T-cell (primary cell): ENCODE data around the gene A2M. TPM values are rescaled to one million over a fixed set of nuclear protein-coding genes. Genes with fewer than 3 reads are reported as not detected.

Source experiments
- ATAC-seq, 4 experiments: fragments of 200-7000 bp in 3 of 4; fragments of 150-1000 bp in 1 of 4; cut with Tn5 transposase; replicated peaks in 1 of 4; 1 replicate in 3 of 4; 2 replicates in 1 of 4; pipeline ENCODE4 v1.10.0; 2021; ENCODE audit warnings: moderate library complexity in 3 of 4, mild to moderate bottlenecking in 2 of 4, moderate number of reproducible peaks in 1 of 4
- CTCF ChIA-PET, 2 donors: fragments of 300-600 bp; sonication (Branson Sonifier 250); formaldehyde crosslinking; loops; one replicate each; lab custom pipeline; 2022; ENCODE audit warnings: antibody characterized with exemption in 2 of 2; lab: Charles Lee
- POLR2A ChIA-PET, 2 donors: fragments of 300-600 bp; sonication (Branson Sonifier 250); formaldehyde crosslinking; loops; one replicate each; lab custom pipeline; 2022; ENCODE audit warnings: antibody characterized with exemption in 2 of 2; lab: Charles Lee
- DNase-seq, 35 experiments: peaks; one replicate each; pipeline versions ENCODE4 v3.0.0 to v3.0.0-alpha.2; 2013 to 2023
- H3K27ac ChIP-seq: one replicate; pipeline ENCODE4 v1.5.1; 2013; ENCODE audit warnings: low read length
- H3K27me3 ChIP-seq, 2 experiments: replicated peaks in 1 of 2; 1 replicate in 1 of 2; 2 replicates in 1 of 2; pipeline versions ENCODE4 v1.6.1 to v1.7.0; 2013; ENCODE audit warnings: low read length in 1 of 2, mixed read lengths in 1 of 2; ENCODE audit not compliant: control insufficient read depth in 2 of 2, insufficient read depth in 2 of 2; ENCODE audit errors: extremely low read depth in 1 of 2
- H3K36me3 ChIP-seq, 2 donors: 1 replicate in 1 of 2; 2 replicates in 1 of 2; pipeline versions ENCODE4 v1.6.1 to v1.7.0; 2013; ENCODE audit warnings: low read length in 1 of 2; ENCODE audit not compliant: control insufficient read depth in 2 of 2, insufficient read depth in 1 of 2; ENCODE audit errors: extremely low read depth in 1 of 2
- H3K4me1 ChIP-seq, 2 experiments: 1 replicate in 1 of 2; 2 replicates in 1 of 2; pipeline versions ENCODE4 v1.6.1 to v1.7.0; 2013; ENCODE audit warnings: low read length in 2 of 2, mixed read lengths in 1 of 2; ENCODE audit not compliant: insufficient read depth in 2 of 2, control insufficient read depth in 1 of 2; ENCODE audit errors: extremely low read depth in 1 of 2
- H3K4me3 ChIP-seq, 2 donors: 1 replicate in 1 of 2; 2 replicates in 1 of 2; pipeline versions ENCODE4 v1.5.1 to v1.7.0; 2013; ENCODE audit warnings: mild to moderate bottlenecking in 2 of 2, low read length in 1 of 2, moderate library complexity in 1 of 2; ENCODE audit not compliant: control insufficient read depth in 1 of 2; ENCODE audit errors: extremely low read depth in 1 of 2
- H3K9me3 ChIP-seq: 2 replicates; pipeline ENCODE4 v1.7.0; 2013
- H3K27ac Mint-ChIP-seq, 2 donors: one replicate each; pipeline ENCODE4 v1.8.0; 2020 to 2021; ENCODE audit warnings: mild to moderate bottlenecking in 2 of 2, mixed read lengths in 2 of 2
- H3K27me3 Mint-ChIP-seq, 2 donors: one replicate each; pipeline ENCODE4 v1.8.0; 2021 to 2022; ENCODE audit warnings: mixed read lengths in 2 of 2
- H3K36me3 Mint-ChIP-seq: one replicate; pipeline ENCODE4 v1.8.0; 2021; ENCODE audit warnings: mixed read lengths
- H3K4me1 Mint-ChIP-seq, 3 donors: one replicate each; pipeline ENCODE4 v1.8.0; 2020 to 2022; ENCODE audit warnings: mixed read lengths in 3 of 3, mild to moderate bottlenecking in 1 of 3
- H3K4me3 Mint-ChIP-seq, 3 donors: one replicate each; pipeline ENCODE4 v1.8.0; 2020 to 2022; ENCODE audit warnings: mild to moderate bottlenecking in 3 of 3, mixed read lengths in 3 of 3, moderate library complexity in 3 of 3
- H3K9me3 Mint-ChIP-seq, 3 donors: one replicate each; pipeline ENCODE4 v1.8.0; 2020 to 2022; ENCODE audit warnings: mixed read lengths in 3 of 3
- WGBS: methylation state at CpG from one replicate; pipeline ENCODE4 v1.1.5; 2013; ENCODE audit warnings: missing lambda C conversion rate; ENCODE audit not compliant: insufficient coverage; 5-methylcytosine and 5-hydroxymethylcytosine counted together
- total RNA-seq, 35 experiments: library from RNA in 6 of 35; stranded (reverse) in 6 of 35; fragments of 120-200 nt in 1 of 35; gene quantifications; one replicate each; pipeline versions ENCODE4 v1.2.1 to v1.2.4 and lab custom pipeline; 2013 to 2026

The A2M gene
- total RNA-seq, 5 donors from 2014 or later (not counting 1 experiment from before 2014, with no cell fraction given), result 3.9 to 6.5 (median 4.9) TPM; not detected in 2

DNA sequence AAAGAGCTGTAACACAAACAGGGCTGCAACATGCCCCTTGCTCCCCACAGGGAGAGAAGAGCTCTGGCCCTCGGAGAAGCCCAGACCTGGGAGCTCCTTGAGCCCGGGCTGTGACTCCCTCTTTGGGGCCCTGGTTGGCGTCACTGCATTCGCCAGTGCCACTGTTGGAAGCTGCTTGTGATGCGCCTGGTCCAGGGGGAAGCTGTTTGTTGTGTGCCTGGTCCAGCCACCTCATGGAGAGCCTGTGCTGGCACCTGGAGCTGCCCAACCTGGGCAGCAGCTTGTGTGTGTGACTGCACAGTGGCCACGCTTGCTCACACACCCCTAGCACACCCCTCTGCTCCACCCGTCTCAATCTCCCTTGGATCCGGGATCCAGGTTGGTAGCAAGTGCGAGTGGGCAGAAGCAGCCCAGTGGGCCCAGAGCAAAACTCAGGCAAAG, 49.5 kb downstream of the A2M start:
- H3K27me3 ChIP-seq, result peaks cover 0 to 9% of the 10 kb centered on the region in 2 experiments
- CTCF ChIA-PET, result interaction anchor here (0.8 to 4.4 kb wide), 2 partner anchors 17 to 117 kb away, joined by 3 to 19 read pairs; partner anchors contain the start of gene M6PR (in 1 of the 2)
- Mint-ChIP-seq H3K27me3 (no peaks in the 10 kb centered on the region), H3K27ac (no peak overlapping the region), H3K9me3 (no peaks in the 10 kb centered on the region), H3K4me1 (peaks cover 7 to 12% (median 9%) of the 10 kb centered on the region in 3 donors), H3K4me3 (peak overlapping the region; percentile 37 to 62 (median 54)), H3K36me3 (peaks cover 24% of the 10 kb centered on the region)
- no peak overlapping the region for H3K27ac ChIP-seq
- DNase-seq (no peak), ATAC-seq (no peak)
- 94% methylated on average over 6 of the region's 9 CpGs for WGBS
- peaks cover 2 to 17% of the 10 kb centered on the region in 2 experiments for H3K4me1 ChIP-seq
- H3K9me3 ChIP-seq, result no peaks in the 10 kb centered on the region
- no peak overlapping the region for H3K4me3 ChIP-seq
- peaks cover 5 to 21% of the 10 kb centered on the region in 2 donors for H3K36me3 ChIP-seq
- POLR2A ChIA-PET, result interaction anchor here in 1 of 2 donors (0.6 kb wide), 2 partner anchors 39 to 1312 kb away, joined by 4 to 6 read pairs; no protein-coding TSS in a partner anchor

DNA sequence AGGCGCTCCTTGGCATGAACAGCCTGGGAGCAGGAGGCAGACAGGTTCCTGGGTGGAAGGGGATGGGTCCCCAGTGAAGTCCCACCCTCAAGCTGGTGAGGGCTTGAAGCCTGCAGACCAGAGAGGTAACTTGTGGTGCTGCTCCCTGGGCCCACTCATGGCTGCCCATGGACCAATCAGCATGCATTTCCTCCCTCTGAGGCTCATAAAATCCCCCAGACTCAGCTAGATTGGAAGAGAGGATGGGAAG, 50.2 kb downstream of the A2M start:
- ATAC-seq, result no peak
- H3K4me3 Mint-ChIP-seq, result peak overlapping the region; percentile 6 to 60 (median 34)
- Histone ChIP-seq H3K9me3 (no peaks in the 10 kb centered on the region), H3K4me1 (peaks cover 2 to 17% of the 10 kb centered on the region in 2 experiments), H3K36me3 (peaks cover 5 to 21% of the 10 kb centered on the region in 2 donors), H3K27me3 (peaks cover 0 to 9% of the 10 kb centered on the region in 2 experiments), H3K4me3 (no peak overlapping the region), H3K27ac (no peak overlapping the region)
- H3K27me3 Mint-ChIP-seq, result no peaks in the 10 kb centered on the region
- DNase-seq, result no peak
- ChIA-PET CTCF (interaction anchor here (0.8 to 4.4 kb wide), 2 partner anchors 16 to 116 kb away, joined by 3 to 19 read pairs; partner anchors contain the start of gene M6PR (in 1 of the 2)), POLR2A (no interaction called here)
- peaks cover 23% of the 10 kb centered on the region for H3K36me3 Mint-ChIP-seq
- no peak overlapping the region for H3K27ac Mint-ChIP-seq
- WGBS, result no CpG with 5 or more reads among the region's 1 CpG
- H3K4me1 Mint-ChIP-seq, result peaks cover 7 to 12% (median 9%) of the 10 kb centered on the region in 3 donors
- no peaks in the 10 kb centered on the region for H3K9me3 Mint-ChIP-seq

DNA sequence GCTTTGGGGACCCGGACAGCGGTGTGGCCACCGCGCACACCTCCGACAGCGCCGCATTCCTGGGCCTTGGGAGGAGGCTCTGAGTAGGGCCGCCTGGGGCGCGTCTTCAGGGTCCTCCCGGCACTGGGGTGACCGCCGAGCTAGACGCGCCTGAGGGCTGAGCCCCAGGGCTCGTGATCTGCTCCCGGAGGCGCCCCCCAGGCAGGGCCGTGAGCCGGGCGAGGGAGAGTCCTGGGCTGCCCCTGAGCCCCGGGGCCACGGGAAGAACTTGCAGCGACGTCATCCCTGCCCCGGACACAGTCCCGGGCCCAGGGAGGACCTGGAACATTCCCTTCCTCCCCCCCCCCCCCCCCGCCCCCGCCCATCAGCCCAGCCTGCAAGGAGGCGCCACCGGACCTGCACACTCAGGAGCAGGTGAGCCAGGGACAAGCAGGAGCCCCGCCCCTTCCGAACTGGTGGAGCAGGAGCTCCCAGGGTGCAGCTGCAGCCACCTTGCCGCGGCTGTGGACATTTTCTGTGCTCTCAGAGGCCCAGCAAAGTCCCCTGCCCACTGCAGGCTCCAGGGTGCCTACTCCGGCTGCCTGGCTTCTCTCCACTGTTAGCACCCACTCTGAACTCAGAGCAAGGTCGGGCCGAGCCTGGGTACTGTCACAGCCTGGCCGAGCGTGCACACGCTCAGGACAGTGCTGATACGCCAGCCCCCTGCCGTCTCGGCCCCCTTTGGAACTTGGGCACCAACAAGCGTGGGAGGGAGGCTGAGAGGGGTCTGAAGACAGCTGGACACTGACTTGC, 50.7 kb downstream of the A2M start:
- peak; percentile 46 to 60 (median 54) for ATAC-seq
- Mint-ChIP-seq H3K36me3 (peaks cover 18% of the 10 kb centered on the region), H3K9me3 (no peaks in the 10 kb centered on the region), H3K27ac (no peak overlapping the region), H3K4me1 (peaks cover 7 to 12% (median 9%) of the 10 kb centered on the region in 3 donors), H3K4me3 (peak overlapping the region; percentile 77 to 88 (median 77)), H3K27me3 (no peaks in the 10 kb centered on the region)
- ChIA-PET CTCF (interaction anchor here (1.2 to 4.4 kb wide), 2 partner anchors 16 kb away, joined by 10 to 19 read pairs; no protein-coding TSS in a partner anchor), POLR2A (no interaction called here)
- Histone ChIP-seq H3K9me3 (no peaks in the 10 kb centered on the region), H3K4me3 (peak overlapping the region; percentile 59 to 75), H3K27ac (no peak overlapping the region), H3K27me3 (peaks cover 0 to 11% of the 10 kb centered on the region in 2 experiments), H3K4me1 (peaks cover 2 to 17% of the 10 kb centered on the region in 2 experiments), H3K36me3 (peaks cover 5 to 24% of the 10 kb centered on the region in 2 donors)
- DNase-seq, result peak in 4 of 35 experiments; percentile 5 to 22 (median 10)
- WGBS, result 45% methylated on average over 42 of the region's 45 CpGs

DNA sequence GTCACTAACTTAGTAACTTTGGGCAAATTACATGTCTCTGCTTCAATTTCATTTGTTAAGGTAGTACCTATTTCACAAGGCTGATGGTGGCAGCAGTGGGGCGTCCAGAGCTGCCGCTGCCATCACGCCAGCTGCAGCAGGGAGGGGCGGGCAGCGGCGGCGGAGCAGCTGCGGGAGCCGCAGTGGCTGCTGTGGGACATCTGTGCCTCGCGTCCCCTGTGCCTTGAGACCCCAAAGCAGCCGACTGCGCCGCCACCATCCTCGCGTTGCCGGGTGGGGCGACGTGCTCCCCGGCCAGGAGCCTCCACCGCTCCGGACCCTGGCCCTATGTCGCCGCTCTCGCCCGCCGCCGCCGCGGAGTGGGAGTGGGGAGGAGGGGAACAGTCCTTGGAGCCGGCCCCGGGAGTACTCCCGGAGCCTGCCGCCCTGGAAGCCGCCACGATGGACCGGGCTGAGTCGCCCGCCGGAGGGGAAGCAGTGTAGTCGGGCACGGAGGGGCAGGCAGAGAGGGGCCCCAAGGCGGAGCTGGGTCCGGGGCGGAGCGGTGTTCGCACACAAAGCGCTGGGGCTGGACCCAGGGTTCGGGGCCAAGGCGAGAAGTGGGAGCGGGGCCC, 51.4 kb downstream of the A2M start:
- Histone ChIP-seq H3K27ac (no peak overlapping the region), H3K27me3 (peaks cover 0 to 11% of the 10 kb centered on the region in 2 experiments), H3K9me3 (no peaks in the 10 kb centered on the region), H3K36me3 (peaks cover 5 to 24% of the 10 kb centered on the region in 2 donors), H3K4me1 (peaks cover 2 to 17% of the 10 kb centered on the region in 2 experiments), H3K4me3 (peak overlapping the region; percentile 59 to 75)
- peaks cover 7 to 12% (median 9%) of the 10 kb centered on the region in 3 donors for H3K4me1 Mint-ChIP-seq
- no peaks in the 10 kb centered on the region for H3K27me3 Mint-ChIP-seq
- ATAC-seq (peak; percentile 85 to 95 (median 92)), DNase-seq (peak in 33 of 35 experiments; percentile 10 to 67 (median 42))
- H3K27ac Mint-ChIP-seq, result peak overlapping the region; percentile 2 to 59
- CTCF ChIA-PET, result interaction anchor here (0.8 to 4.4 kb wide), 5 partner anchors 13 to 407 kb away, joined by 3 to 19 read pairs (median 4); no protein-coding TSS in a partner anchor
- H3K36me3 Mint-ChIP-seq, result peaks cover 14% of the 10 kb centered on the region
- peak overlapping the region; percentile 77 to 88 (median 77) for H3K4me3 Mint-ChIP-seq
- WGBS, result 20% methylated on average over 47 of the region's 51 CpGs
- POLR2A ChIA-PET, result no interaction called here
- H3K9me3 Mint-ChIP-seq, result no peaks in the 10 kb centered on the region

DNA sequence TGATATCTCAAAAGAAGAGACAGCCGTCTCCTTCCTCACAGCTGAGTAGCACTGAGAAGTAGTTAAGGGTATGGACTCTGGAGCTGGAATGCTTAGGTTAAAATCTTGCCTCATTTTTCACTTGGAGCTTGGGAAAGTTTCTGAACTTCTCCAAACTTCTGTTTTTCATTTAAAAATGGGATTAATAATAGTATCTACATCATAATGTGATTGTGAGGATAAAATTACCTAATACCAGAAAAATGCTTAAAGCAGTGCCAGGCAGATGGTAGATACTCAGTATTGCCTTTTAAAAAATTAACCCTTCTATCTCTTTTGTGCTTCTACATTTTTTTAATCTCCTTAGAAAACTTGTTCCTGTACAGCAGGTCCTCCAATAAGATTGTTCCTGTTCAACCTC, 63.1 kb downstream of the A2M start:
- peaks cover 0 to 13% of the 10 kb centered on the region in 2 donors for H3K36me3 ChIP-seq
- H3K4me3 ChIP-seq, result no peak overlapping the region
- ATAC-seq, result no peak
- H3K4me1 Mint-ChIP-seq, result peaks cover 6 to 16% (median 12%) of the 10 kb centered on the region in 3 donors
- H3K27me3 Mint-ChIP-seq, result no peaks in the 10 kb centered on the region
- no peak for DNase-seq
- no peaks in the 10 kb centered on the region for H3K9me3 Mint-ChIP-seq
- ChIA-PET CTCF (interaction anchor here in 1 of 2 donors (0.6 to 0.9 kb wide), 2 partner anchors 98 to 507 kb away, joined by 3 read pairs; no protein-coding TSS in a partner anchor), POLR2A (no interaction called here)
- no peak overlapping the region for H3K4me3 Mint-ChIP-seq
- H3K27me3 ChIP-seq, result no peaks in the 10 kb centered on the region
- H3K27ac Mint-ChIP-seq, result no peak overlapping the region
- no peaks in the 10 kb centered on the region for H3K9me3 ChIP-seq
- H3K27ac ChIP-seq, result no peak overlapping the region
- peaks cover 2 to 3% of the 10 kb centered on the region in 2 experiments for H3K4me1 ChIP-seq
- no CpG with 5 or more reads among the region's 1 CpG for WGBS
- peaks cover 15% of the 10 kb centered on the region for H3K36me3 Mint-ChIP-seq

DNA sequence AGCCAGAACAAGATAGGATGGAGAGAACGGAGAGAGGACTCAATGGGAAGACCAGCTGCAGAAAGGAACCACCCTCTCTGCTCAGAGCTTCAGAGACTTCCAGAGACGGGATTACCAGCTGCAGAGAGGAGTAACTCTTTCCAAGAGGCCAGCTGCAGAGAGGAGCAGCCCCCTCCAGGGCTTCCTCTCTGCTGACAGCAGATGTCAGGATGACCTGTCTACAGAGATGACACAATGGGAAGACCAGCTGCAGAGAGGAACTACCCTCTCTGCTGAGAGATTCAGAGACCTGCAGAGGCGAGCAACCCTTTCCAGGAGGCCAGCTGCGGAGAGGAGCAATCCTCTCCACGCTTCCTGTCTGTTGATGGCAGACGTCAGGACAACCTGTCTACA, 64.6 kb downstream of the A2M start:
- H3K4me3 ChIP-seq, result no peak overlapping the region
- H3K9me3 ChIP-seq, result no peaks in the 10 kb centered on the region
- Mint-ChIP-seq H3K27me3 (no peaks in the 10 kb centered on the region), H3K4me1 (peaks cover 11 to 27% (median 20%) of the 10 kb centered on the region in 3 donors), H3K4me3 (no peak overlapping the region), H3K36me3 (peaks cover 15% of the 10 kb centered on the region), H3K9me3 (peaks cover 0 to 2% (median 0%) of the 10 kb centered on the region in 3 donors), H3K27ac (no peak overlapping the region)
- ATAC-seq (no peak), DNase-seq (no peak)
- H3K36me3 ChIP-seq, result peaks cover 0 to 13% of the 10 kb centered on the region in 2 donors
- no peaks in the 10 kb centered on the region for H3K27me3 ChIP-seq
- CTCF ChIA-PET, result interaction anchor here (0.6 to 5.9 kb wide), 11 partner anchors 13 to 507 kb away, joined by 3 to 119 read pairs (median 6); partner anchors contain the start of gene M6PR (in 2 of the 2)
- no peak overlapping the region for H3K27ac ChIP-seq
- peaks cover 6 to 7% of the 10 kb centered on the region in 2 experiments for H3K4me1 ChIP-seq
- POLR2A ChIA-PET, result no interaction called here
- WGBS, result 67% methylated on average over 5 of the region's 6 CpGs
